Stomach (tissue), 9 donors: ENCODE data around the gene MLLT6. TPM values are rescaled to one million over a fixed set of nuclear protein-coding genes. Genes with fewer than 3 reads are reported as not detected.

ENCODE experiments used
- DNase-seq, 2 donors: peaks; one replicate each; pipeline versions ENCODE4 v3.0.0 to v3.0.0-alpha.2; 2013 to 2019
- H3K27ac ChIP-seq, 5 donors: fragments of 200-600 bp in 4 of 5; sonication (generic) in 4 of 5; one replicate each; pipeline ENCODE4 v1.5.1; 2013 to 2019; ENCODE audit warnings: mild to moderate bottlenecking in 1 of 5, moderate library complexity in 1 of 5
- H3K27me3 ChIP-seq, 3 donors: fragments of 200-600 bp; sonication (generic); one replicate each; pipeline ENCODE4 v1.5.1; 2017 to 2019; ENCODE audit warnings: mixed run types in 1 of 3
- H3K36me3 ChIP-seq, 4 donors: fragments of 200-600 bp; sonication (generic); 1 replicate in 3 of 4; 2 replicates in 1 of 4; pipeline ENCODE4 v1.5.1; 2016 to 2019
- H3K4me1 ChIP-seq, 4 donors: fragments of 200-600 bp; sonication (generic); one replicate each; pipeline ENCODE4 v1.5.1; 2016 to 2019
- H3K4me3 ChIP-seq, 4 donors: fragments of 200-600 bp; sonication (generic) in 3 of 4; one replicate each; pipeline ENCODE4 v1.5.1; 2016 to 2019; ENCODE audit warnings: mild to moderate bottlenecking in 1 of 4
- H3K9me3 ChIP-seq, 4 donors: fragments of 200-600 bp; sonication (generic); one replicate each; pipeline ENCODE4 v1.5.1; 2016 to 2019
- CTCF ChIP-seq, 7 experiments: fragments of 450-650 bp in 4 of 7; fragments of 200-600 bp in 3 of 7; sonication (generic) in 3 of 7; IDR thresholded peaks; one replicate each; pipeline ENCODE4 v1.5.1; 2016 to 2019; ENCODE audit warnings: antibody characterized with exemption in 7 of 7, control low read depth in 2 of 7, mild to moderate bottlenecking in 1 of 7
- EP300 ChIP-seq: sonication (generic); formaldehyde crosslinking; IDR thresholded peaks from one replicate; pipeline ENCODE4 v1.6.1; 2017; ENCODE audit warnings: antibody characterized with exemption
- POLR2A ChIP-seq, 4 donors: fragments of 450-650 bp; IDR thresholded peaks; one replicate each; pipeline ENCODE4 v1.6.1; 2016; ENCODE audit warnings: antibody characterized with exemption in 4 of 4, control low read depth in 2 of 4, mild to moderate bottlenecking in 1 of 4, moderate library complexity in 1 of 4
- POLR2AphosphoS5 ChIP-seq, 3 donors: sonication (generic); formaldehyde crosslinking; IDR thresholded peaks; one replicate each; pipeline ENCODE4 v1.6.1; 2016; ENCODE audit warnings: antibody characterized with exemption in 3 of 3
- WGBS, 5 donors: extraction: QIAGEN DNeasy Blood & Tissue Kit in 3 of 5; methylation state at CpG; one replicate each; pipeline versions ENCODE4 v1.1.5 to v1.1.7; 2013 to 2018; 5-methylcytosine and 5-hydroxymethylcytosine counted together
- intact Hi-C: fragments of 100-400 bp; cut with DNase I; formaldehyde crosslinking; loops from one replicate; pipeline ENCODE4 v1.15.1; 2023; ENCODE audit warnings: low total_unique reads
- polyA plus RNA-seq, 3 donors: library from polyadenylated mRNA; stranded (reverse); fragments of 200-250 nt; gene quantifications; one replicate each; pipeline ENCODE4 v1.2.3, GENCODE V29; 2013
- total RNA-seq, 5 donors: library from RNA; depleted of rRNA; stranded (reverse); fragments of >200 nt; gene quantifications; one replicate each; pipeline versions ENCODE4 v1.1.0 to v1.2.3, GENCODE V29; 2014 to 2016
- donor health status: healthy with polysubstance abuse.
- donor health status: Bipolar disorder and iron deficiency.
- donor health status: healthy.

Gene MLLT6
- total and polyA plus RNA-seq, 8 donors: 26.0 to 312 (median 55.7) TPM

GRCh38 chr17:38671939-38672720 lies 32.9 kb upstream of the MLLT6 start:
- intact Hi-C loops: no loop called here
- H3K27ac ChIP-seq: no peak overlapping the region

DNA sequence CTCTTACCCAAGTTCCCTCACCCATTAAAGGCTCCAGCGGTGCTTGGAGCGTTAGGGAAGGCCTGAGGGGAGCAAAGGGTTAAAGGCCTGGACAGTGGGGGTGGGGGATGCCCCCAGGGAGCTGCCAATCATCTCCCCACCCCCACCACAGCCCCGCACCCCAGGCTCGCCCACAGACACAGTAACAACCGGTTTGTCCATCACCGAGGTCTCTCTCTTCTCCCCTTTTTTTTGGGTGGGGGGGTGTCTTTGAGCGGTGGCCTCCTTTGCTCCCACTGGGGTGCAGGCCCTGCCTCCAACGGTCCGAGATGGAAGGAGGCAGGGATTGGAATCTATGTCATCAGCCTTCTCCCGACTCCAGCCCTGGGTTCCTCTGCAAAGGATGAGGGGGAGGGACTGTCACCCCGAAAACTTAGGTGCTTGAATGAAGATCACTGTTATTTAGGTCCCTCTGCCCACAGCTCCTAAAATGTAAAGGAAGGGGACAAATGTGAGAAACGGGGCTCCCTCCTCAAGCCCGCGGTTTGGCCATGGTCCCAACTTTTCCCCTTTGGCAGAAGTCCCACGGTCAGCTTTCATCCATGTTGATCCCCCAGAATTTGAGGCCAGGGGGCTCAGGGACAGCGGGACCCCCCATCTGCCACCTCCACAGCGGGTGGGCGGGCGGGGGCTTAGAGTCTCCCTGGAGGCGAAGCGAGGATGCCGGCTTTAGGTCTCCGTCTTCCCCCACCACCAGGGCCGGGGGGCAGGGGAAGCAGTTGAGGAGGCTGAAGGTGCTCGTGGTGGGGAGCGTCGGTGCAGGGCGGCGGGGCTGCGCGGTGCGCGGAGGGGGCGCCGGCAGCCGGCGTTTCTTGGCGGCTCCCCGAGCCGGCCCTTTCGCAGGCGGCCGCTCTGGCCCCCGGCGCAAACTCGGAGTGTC lies 32.0 kb upstream of the MLLT6 start:
- H3K9me3 ChIP-seq: no peaks in the 10 kb centered on the region
- peaks cover 11 to 87% (median 62%) of the 10 kb centered on the region in 3 donors for H3K27me3 ChIP-seq
- intact Hi-C loops: no loop called here
- H3K4me1 ChIP-seq: peaks cover 27 to 44% (median 35%) of the 10 kb centered on the region in 4 donors
- 11 to 29% (median 14%) methylated on average over 16 to 46 of the region's 46 CpGs for WGBS, 5 donors
- no peak for DNase-seq
- peak overlapping the region; percentile 59 to 70 (median 63) for H3K4me3 ChIP-seq
- H3K27ac ChIP-seq: peak overlapping the region in 1 of 5 donors; percentile 9
- no peak for TF ChIP-seq POLR2AphosphoS5 (IDR thresholded peaks at IDR 0.05)
- no peak for TF ChIP-seq CTCF (IDR thresholded peaks at IDR 0.05)
- TF ChIP-seq POLR2A (IDR thresholded peaks at IDR 0.05): no peak
- H3K36me3 ChIP-seq: no peaks in the 10 kb centered on the region

More at GRCh38 chr17:38671939-38672720, 32.9 kb upstream of the MLLT6 start:
- peaks cover 11 to 88% (median 62%) of the 10 kb centered on the region in 3 donors for H3K27me3 ChIP-seq
- no peaks in the 10 kb centered on the region for H3K9me3 ChIP-seq
- DNase-seq: no peak
- no peaks in the 10 kb centered on the region for H3K36me3 ChIP-seq
- no peak overlapping the region for H3K4me3 ChIP-seq
- WGBS, 5 donors: 61 to 68% (median 65%) methylated on average over 12 of the region's 12 CpGs
- TF ChIP-seq EP300 (no peak), POLR2A (IDR thresholded peaks at IDR 0.05) (no peak), POLR2AphosphoS5 (IDR thresholded peaks at IDR 0.05) (no peak), CTCF (IDR thresholded peaks at IDR 0.05) (no peak)
- peaks cover 27 to 40% (median 33%) of the 10 kb centered on the region in 4 donors for H3K4me1 ChIP-seq

DNA sequence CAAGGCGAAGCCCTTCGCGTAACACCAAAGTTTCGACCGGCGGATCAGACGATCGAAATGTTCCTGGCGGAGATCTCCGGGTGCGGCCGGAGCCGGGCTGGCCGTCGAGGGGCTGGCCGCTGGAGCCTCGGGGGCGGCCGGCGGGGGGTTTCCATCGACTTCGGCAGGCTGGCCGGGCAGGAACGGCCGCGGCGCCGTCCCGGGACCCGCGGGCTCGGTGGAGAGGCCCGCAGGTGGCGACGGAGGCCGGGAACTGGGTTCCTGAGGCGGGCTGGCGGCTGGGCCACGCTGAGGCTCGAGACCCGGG lies 31.4 kb upstream of the MLLT6 start:
- 0 to 1% (median 1%) methylated on average over 28 to 41 of the region's 41 CpGs; no CpG with 5 or more reads in 1 of the 5 donors for WGBS, 5 donors
- intact Hi-C loops: no loop called here
- Histone ChIP-seq H3K27me3 (peaks cover 11 to 81% (median 62%) of the 10 kb centered on the region in 3 donors), H3K27ac (peak overlapping the region in 2 of 5 donors; percentile 9 to 80), H3K4me3 (peak overlapping the region; percentile 59 to 70 (median 63)), H3K4me1 (peaks cover 27 to 44% (median 35%) of the 10 kb centered on the region in 4 donors), H3K36me3 (no peaks in the 10 kb centered on the region), H3K9me3 (no peaks in the 10 kb centered on the region)
- TF ChIP-seq POLR2AphosphoS5 (IDR thresholded peaks at IDR 0.05): no peak
- TF ChIP-seq CTCF (IDR thresholded peaks at IDR 0.05): no peak
- TF ChIP-seq EP300: no peak
- TF ChIP-seq POLR2A (IDR thresholded peaks at IDR 0.05): no peak
- DNase-seq: peak; percentile 27 to 63

DNA sequence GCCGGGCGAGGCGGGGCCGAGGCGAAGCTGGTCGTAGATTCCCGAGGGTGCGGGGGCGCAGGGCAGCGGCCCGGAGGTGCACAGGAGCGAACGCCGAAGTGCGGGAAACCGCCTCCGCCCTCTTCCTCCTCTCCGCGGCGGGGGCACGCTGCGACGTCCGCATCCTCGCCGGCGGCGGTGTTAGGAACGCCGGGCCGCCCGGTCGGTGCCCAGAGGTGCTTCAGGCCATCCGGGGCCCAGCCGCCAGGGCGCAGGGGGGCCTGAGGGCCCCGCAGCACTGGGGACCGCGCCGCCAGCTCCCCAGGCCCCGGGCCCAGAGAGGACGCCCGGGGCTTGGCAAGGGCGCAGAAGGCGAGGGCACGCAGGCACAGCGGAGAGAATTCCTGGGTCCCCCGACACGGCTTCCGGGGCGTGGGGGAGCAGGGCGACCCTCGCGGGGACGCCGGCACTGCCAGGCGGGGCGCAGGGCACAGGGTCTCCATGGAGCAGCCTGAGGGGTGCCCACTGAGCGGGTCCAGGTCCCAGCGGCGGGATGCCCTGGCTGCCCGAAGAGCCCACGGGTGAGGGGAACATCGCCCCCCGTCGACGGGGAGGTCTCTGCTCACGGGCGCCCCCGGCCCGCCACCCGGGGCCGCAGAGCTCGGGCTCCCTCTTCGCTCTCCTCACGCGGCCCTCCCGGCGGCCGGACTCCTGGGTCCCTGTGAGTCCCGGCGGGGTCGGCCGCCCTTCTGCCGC lies 30.9 kb upstream of the MLLT6 start:
- peak overlapping the region in 3 of 5 donors; percentile 63 to 80 (median 70) for H3K27ac ChIP-seq
- H3K36me3 ChIP-seq: no peaks in the 10 kb centered on the region
- 0 to 1% (median 1%) methylated on average over 13 to 85 of the region's 85 CpGs for WGBS, 5 donors
- H3K9me3 ChIP-seq: no peaks in the 10 kb centered on the region
- H3K4me3 ChIP-seq: peak overlapping the region; percentile 59 to 70 (median 63)
- peaks cover 11 to 75% (median 57%) of the 10 kb centered on the region in 3 donors for H3K27me3 ChIP-seq
- intact Hi-C loops: no loop called here
- peak; percentile 27 to 59 for DNase-seq
- no peak for TF ChIP-seq POLR2A (IDR thresholded peaks at IDR 0.05)
- TF ChIP-seq EP300: no peak
- no peak for TF ChIP-seq CTCF (IDR thresholded peaks at IDR 0.05)
- TF ChIP-seq POLR2AphosphoS5 (IDR thresholded peaks at IDR 0.05): no peak
- peaks cover 27 to 44% (median 35%) of the 10 kb centered on the region in 4 donors for H3K4me1 ChIP-seq
